Neural cell (in vitro differentiated cells): ENCODE measurements around the gene SND1.

Source experiments
- EP300 ChIP-seq: fragments of 450-650 bp; conservative IDR thresholded peaks from 2 replicates; pipeline ENCODE4 v1.6.1; 2014; ENCODE audit warnings: antibody characterized with exemption, mild to moderate bottlenecking, moderate library complexity; ENCODE audit not compliant: poor library complexity, severe bottlenecking
- MXI1 ChIP-seq: fragments of 450-650 bp; conservative IDR thresholded peaks from 2 replicates; pipeline ENCODE4 v1.6.1; 2014; ENCODE audit warnings: antibody characterized with exemption, mild to moderate bottlenecking; ENCODE audit not compliant: poor library complexity, severe bottlenecking
- POLR2AphosphoS5 ChIP-seq: IDR thresholded peaks from 2 replicates; pipeline ENCODE4 v1.6.1; 2012
- RAD21 ChIP-seq: fragments of 450-650 bp; conservative IDR thresholded peaks from 2 replicates; pipeline ENCODE4 v1.6.1; 2014; ENCODE audit warnings: antibody characterized with exemption, mild to moderate bottlenecking, moderate library complexity
- SMC3 ChIP-seq: fragments of 450-650 bp; conservative IDR thresholded peaks from 2 replicates; pipeline ENCODE4 v1.6.1; 2014; ENCODE audit warnings: antibody characterized with exemption, mild to moderate bottlenecking, moderate library complexity; ENCODE audit not compliant: poor library complexity
- TF ChIP-seq, protein P1 (sequence below): fragments of 450-650 bp; IDR thresholded peaks from 2 replicates; pipeline ENCODE4 v1.5.1; 2014; ENCODE audit warnings: antibody characterized with exemption, mild to moderate bottlenecking, moderate library complexity; ENCODE audit not compliant: poor library complexity, severe bottlenecking

DNA sequence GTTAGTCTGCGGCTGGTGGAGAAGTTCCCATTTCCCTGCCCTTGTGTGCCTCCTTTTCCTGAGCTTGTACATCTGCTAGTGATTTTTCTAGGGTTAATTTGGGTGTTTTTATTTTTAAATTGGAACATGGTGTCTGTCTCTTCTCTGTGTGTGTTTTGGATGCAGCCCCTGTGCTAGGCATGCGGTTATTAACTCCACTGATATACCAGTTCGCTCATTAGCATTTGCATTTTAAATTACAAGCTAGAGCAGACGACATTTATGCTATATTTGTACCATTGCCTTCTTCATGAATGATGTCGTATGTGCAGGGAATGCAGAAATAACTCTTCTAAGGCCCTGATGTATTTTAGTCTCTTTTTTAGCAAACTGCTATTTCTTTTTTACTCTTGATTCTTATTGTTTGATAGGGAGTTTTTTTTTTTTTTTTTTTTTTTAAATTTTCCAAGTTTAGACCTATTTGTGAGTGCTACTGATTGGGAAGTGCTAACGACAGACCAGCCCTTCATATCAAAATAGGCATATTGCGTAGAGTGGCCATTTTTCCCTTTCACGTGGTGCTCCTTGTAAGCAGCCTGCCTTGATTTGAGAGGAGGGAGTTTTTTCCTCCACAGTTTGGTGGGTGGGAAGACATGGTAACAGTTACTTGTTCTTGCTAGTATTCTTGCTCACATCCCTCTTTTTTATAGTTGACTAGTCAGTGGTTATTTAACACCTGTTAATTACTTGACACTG is 289.6 kb downstream of the SND1 start:
- TF ChIP-seq, protein P1, sequence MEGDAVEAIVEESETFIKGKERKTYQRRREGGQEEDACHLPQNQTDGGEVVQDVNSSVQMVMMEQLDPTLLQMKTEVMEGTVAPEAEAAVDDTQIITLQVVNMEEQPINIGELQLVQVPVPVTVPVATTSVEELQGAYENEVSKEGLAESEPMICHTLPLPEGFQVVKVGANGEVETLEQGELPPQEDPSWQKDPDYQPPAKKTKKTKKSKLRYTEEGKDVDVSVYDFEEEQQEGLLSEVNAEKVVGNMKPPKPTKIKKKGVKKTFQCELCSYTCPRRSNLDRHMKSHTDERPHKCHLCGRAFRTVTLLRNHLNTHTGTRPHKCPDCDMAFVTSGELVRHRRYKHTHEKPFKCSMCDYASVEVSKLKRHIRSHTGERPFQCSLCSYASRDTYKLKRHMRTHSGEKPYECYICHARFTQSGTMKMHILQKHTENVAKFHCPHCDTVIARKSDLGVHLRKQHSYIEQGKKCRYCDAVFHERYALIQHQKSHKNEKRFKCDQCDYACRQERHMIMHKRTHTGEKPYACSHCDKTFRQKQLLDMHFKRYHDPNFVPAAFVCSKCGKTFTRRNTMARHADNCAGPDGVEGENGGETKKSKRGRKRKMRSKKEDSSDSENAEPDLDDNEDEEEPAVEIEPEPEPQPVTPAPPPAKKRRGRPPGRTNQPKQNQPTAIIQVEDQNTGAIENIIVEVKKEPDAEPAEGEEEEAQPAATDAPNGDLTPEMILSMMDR = no peak
- TF ChIP-seq POLR2AphosphoS5 (no peak), MXI1 (no peak), SMC3 (no peak), EP300 (no peak), RAD21 (no peak)
